D341Med (cell line): ENCODE results near the gene GDF10.

ENCODE experiments used
- DNase-seq: peaks from one replicate; pipeline ENCODE4 v3.0.0; 2012; ENCODE audit warnings: low spot score

Gene GDF10

DNA sequence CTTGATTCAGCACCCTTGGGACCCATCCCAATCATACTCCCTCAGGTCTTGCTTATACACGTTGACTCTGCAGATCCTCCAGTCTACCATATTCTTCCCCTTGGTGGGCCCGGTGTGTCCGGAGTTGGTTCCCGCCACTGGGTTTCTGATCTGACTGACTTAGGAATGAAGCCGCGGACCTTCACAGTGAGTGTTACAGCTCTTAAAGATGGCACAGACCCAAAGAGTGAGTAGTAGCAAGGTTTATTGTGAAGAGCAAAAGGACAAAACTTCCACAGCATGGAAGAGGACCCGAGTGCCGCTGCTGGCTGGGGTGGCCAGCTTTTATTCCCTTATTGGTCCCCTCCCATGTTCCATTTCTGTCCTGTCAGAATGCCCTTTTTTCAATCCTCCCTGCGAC lies 5.9 kb upstream of the GDF10 start:
- DNase-seq, result no peak

DNA sequence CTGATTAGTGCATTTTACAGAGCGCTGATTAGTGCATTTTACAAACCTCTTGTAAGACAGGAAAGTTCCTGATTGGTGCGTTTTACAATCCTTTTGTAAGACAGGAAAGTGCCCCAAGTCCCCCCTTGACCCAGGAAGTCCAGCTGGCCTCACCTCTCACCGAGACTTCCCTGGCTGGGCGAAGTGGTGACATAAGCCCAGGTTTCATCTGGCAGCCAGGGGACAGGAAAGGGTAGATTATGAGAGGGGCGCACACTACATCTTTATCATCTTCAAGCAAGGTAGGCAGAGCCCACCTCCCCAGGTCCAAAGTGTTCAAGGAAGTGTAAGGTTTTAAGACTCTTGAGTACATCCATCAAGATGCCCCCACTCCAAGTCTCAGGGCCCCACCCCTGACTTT lies 5.5 kb upstream of the GDF10 start:
- DNase-seq, result no peak

DNA sequence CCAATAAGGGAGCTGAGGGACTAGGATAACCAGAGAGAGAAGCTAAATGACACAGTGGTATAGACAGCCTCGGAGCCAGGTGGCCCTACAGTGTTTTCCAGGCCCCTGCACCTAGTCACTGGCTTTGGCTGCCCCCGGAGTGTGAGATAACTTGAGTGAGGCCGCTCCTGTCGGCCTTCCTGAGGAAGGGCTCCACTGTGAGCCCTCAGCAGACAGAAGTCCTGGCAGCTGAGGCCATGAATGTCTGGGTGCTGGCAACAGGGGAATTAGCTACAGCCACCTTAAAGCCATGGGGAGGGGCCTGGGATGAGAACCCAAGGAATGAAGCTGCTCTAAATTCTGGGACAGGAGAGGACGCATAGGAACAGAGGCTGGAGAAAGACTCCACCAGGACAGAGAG lies 4.6 kb upstream of the GDF10 start:
- no peak for DNase-seq

DNA sequence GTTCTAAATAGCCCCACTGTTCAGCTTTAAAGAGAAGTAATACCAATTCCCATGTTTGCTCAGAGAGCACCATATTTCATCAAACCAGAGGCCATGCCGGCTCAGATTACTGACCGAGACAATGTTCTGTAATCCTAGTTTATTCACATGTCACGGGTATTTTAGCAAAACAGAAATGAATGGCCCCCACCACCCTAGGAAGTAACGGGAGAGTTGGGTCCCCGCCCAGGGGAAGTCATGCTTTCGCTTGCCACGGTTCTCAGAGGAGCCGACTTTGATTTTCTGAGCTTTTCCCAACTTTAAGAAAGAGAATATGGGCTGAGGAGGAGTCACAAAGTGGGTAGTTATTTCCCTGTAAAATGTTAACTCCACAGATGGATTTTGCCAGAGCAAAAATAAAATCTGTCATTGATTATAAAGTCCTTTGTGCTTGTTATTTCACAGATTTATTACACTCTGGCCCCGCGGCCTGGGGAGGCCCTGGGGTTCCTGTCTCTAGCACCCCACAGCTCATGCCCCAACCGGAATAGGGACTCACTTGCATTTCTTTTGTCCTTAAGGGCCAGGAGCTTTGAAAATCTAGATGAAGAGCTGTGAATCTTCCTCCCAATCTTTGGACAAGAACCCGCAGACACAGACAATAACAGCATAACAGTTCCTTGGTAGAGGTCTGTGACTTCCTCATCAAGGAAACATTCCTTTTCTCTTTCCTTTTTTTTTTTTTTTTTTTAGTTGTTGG lies 3.7 kb upstream of the GDF10 start:
- no peak for DNase-seq

DNA sequence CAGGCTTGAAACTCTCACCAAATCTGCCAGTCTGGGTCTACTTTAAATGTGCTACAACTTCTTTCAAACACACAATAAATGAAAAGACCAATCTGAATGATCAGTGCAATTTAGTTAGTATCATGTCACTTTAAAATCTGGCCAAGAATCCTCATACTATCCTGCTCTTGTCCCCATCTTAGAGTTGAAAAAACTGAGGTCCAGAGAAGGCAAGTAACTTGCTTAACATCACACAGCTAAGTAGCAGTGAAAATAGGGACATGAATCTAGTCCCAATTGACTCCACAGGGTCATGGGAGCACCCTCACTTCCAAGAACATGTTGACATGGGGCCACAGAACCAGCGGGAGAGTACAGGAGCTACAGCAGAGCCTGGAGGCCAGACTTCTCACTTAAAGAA lies 3.1 kb upstream of the GDF10 start:
- DNase-seq, result no peak

DNA sequence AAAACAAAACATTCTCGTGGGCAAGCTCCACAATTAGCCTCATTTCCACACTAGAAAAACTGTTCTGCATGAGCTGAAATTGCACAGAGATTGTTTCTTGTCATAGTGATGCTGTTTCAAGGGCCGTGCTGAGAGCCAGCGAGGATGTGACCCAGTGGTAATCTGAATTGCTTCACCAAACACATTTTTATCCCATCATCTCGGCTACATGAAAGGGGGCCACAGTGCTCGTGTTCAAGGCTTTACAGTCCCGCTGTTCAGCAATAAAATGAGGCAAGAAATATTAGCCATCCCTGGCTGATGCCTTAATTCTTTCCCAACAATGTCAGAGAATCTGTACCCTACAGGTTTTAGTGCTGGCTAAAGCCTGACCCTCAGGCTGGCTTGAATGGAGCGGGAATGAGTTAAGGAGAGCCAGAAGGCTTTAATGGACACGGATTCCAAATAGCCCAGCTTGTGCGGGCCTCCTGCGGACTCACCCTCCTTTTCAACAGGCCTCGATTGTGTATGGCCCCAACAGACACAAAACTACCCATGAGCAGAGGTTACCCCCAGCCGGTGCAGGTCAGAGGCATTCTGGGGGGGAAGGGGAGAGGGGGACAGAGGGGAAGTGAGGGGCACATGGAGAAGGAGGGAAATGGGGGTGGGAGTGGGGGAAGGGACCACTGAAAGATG lies 2.0 kb upstream of the GDF10 start:
- no peak for DNase-seq

DNA sequence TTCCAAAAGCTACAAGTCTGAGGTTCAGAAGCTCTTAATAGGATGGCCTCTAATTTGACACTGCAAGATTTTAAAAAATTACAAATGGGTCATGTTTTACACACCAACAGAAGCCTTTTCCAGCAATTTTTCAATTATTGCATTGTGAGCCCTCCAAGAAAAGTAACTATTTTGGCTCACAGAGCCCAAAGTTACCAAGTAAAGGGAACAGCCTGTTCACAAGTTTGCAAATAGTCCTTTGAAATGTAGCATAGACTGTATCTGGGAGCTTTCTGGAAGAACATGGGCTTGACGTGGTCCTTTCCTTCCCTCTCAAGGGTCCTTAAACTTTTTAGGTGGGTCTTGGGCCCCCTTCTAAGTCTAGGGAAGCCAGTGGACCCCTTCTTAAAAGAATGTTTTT lies 1.3 kb upstream of the GDF10 start:
- no peak for DNase-seq

DNA sequence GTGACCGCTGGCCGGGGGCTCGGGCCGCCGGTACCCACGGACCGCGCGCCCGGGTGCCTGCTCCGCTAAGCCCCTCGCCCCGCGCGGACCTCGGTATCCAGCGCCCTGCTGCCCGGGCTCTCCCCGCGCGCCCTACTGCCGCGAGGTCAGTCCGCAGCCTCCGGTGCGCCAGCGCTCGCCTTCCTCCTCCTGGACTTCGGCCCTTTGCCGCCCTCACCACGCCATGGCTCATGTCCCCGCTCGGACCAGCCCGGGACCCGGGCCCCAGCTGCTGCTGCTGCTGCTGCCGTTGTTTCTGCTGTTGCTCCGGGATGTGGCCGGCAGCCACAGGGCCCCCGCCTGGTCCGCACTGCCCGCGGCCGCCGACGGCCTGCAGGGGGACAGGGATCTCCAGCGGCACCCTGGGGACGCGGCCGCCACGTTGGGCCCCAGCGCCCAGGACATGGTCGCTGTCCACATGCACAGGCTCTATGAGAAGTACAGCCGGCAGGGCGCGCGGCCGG lies 483 bp downstream of the GDF10 start:
- DNase-seq, result no peak

DNA sequence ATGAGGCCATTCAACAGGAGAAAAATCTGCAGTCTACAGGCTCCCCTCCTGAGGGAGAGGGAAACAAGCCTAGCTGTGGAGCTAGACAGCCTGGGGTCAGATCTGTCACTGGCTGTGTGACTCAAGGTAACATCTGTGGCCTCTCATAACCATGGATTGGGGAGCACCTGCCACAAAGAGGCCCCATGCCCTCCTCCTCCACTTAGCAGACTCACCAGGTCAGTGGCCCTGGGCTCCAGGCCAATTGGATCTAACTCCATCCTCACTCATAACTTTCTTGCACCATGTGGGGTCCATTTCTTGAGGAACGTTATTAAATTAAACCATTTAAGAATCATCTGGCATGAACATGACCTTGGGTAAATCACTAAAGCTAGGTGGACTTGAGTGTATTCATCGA lies 1.8 kb downstream of the GDF10 start:
- no peak for DNase-seq

DNA sequence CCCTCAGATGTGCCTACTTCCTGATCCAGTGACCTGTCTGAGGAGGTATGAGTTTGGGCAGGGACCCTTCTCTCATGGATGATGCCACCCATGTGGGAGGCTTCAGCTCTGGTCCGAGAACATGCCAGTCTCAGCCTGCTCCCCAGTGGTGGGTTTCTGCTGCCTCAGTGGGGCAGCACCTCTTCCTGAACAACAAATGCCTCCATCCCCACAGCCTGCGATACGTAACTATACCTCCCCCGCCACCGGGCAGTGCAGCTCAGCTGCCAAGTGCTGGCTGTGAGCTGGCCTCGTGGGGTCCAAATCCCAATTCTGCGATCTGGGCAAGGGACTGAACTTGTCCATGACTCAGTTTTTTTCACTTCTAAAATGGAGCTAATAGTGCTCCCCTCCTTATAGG lies 3.1 kb downstream of the GDF10 start:
- DNase-seq, result no peak

DNA sequence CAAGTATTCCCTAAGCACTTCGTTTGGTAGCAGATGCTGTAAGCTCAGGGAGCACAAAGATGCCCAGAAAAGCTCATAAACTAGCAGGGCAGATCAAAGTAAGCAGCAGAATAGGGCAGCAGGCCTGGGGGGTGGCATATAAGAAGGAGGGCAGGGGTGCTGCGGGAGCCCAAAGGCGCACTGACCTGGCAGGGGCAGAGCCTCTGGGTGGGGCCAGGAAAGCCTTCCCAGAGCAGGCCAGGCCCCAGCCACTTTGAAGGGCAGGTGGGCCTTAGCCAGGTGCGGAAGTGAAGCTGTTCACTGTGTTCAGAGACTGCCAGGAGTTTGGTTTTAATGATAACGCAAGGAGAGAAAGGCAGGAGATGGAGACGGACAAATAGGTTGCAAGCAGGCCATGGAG lies 3.9 kb downstream of the GDF10 start:
- DNase-seq, result no peak

DNA sequence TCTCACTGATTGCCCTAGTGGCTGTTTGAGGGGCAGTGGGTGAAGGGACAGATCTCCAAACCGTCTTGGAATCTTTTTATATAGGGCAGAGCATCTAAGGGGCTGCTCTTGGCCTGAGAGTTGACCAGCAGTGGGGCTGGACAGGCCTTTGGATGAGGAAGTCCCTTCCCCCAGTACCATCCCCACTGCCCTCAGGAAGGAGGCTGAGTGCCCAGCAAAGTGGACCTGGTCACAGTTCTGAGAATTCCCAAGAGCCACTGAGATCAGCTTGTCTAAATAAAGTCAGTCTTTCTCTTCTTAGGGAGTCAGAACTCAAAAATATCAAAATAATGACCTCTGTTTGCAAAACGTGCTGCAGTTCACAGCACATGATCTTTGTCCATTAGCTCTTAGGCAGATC lies 5.6 kb downstream of the GDF10 start:
- DNase-seq, result no peak

DNA sequence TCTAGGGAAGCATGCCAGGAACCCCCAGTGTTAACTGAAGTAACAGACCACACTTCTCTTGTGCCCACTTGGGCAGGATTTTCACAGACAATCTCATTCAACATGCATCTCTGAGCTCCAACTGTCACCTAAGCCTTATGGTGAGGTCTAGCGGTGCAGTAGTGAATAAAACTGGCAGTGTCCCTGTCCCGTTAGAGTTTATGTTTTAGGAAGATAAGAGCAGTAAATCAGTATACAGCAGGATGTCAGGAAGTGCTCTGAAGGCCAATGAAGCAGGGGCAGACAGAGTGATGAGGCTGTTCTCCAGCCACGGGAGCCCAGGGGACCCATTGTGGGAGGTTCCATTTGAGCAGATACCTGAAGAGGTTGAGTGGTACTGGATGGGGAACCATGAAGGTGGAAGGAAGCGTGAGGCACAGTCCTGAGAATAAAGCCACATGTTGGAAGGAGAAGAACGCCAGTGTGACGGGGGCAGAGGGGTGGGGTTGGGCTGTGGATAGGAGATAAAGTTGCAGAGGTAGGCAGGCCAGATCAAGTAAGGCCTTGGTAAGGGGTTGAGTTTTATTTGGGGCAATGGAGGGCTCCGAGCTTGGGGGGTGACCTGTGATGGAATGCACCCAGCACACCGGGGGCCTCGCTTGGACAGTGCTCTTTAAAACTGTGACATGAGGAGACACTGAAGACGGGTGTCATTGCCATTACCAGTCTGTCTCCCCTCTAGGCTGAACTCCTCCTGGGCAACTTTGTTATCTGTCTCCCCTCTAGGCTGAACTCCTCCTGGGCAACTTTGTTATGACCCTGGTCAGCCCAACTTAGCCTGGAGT lies 6.6 kb downstream of the GDF10 start:
- no peak for DNase-seq

DNA sequence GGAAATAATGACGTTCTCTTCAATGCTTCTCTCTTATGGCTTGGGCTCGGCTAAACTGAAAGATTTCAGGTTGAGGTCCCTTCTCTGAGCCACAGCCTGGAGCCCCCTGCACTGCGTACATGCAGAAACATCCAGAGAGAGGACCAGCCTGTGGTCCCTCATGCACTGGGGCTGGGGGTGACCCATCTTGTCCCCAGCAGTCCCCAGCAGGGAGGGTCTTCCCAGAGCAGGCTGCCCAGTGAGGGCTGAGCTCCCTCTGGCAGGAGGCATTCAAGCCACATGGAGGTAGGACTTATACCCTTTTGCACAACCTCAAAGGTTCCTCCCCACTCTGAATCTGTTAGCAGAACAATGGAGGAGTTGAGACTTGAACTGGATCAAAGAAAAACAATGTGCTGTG lies 7.4 kb downstream of the GDF10 start:
- DNase-seq, result no peak

DNA sequence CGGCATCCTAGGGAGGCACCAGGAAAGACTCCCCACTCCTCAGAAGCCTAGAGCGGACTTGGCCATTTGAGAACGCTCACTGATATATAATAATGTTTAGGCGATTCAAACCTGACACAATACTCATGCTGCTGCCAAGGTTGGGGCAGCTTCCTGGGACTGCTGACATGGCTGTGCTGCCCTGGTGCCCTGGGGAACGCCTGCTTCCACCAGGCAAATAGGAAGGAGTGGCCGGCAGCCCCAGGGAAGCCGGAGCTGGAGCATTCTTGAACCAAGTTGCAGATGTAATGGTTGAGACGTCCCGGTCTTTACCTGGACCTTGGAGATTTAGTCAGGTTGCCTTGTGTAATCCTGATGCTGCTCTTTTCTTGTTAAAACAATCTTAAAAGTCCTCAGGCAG lies 8.8 kb downstream of the GDF10 start:
- no peak for DNase-seq

DNA sequence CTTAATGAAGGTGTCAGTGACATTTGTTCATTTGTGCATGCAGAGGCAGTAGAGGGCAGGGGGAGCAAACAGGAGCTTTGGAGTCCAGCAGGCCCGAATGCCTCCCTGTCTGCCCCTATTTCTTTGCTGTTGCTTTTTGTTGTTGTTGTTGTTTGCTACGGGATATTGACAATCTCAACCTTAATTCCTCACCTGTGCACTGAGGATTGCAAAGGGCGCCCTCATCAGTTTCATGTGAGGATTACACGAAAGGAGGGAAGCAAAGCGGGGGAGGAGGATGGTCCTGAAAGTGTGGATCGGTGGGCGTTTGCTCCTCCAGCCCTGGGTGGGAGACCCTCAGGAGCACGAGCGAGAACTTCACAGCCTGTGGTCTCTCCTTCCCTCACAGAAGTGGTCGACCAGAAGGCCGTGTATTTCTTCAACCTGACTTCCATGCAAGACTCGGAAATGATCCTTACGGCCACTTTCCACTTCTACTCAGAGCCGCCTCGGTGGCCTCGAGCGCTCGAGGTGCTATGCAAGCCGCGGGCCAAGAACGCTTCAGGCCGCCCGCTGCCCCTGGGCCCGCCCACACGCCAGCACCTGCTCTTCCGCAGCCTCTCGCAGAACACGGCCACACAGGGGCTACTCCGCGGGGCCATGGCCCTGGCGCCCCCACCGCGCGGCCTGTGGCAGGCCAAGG lies 9.6 kb downstream of the GDF10 start:
- DNase-seq, result no peak

DNA sequence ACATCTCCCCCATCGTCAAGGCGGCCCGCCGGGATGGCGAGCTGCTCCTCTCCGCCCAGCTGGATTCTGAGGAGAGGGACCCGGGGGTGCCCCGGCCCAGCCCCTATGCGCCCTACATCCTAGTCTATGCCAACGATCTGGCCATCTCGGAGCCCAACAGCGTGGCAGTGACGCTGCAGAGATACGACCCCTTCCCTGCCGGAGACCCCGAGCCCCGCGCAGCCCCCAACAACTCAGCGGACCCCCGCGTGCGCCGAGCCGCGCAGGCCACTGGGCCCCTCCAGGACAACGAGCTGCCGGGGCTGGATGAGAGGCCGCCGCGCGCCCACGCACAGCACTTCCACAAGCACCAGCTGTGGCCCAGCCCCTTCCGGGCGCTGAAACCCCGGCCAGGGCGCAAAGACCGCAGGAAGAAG lies 10.1 kb downstream of the GDF10 start:
- no peak for DNase-seq

DNA sequence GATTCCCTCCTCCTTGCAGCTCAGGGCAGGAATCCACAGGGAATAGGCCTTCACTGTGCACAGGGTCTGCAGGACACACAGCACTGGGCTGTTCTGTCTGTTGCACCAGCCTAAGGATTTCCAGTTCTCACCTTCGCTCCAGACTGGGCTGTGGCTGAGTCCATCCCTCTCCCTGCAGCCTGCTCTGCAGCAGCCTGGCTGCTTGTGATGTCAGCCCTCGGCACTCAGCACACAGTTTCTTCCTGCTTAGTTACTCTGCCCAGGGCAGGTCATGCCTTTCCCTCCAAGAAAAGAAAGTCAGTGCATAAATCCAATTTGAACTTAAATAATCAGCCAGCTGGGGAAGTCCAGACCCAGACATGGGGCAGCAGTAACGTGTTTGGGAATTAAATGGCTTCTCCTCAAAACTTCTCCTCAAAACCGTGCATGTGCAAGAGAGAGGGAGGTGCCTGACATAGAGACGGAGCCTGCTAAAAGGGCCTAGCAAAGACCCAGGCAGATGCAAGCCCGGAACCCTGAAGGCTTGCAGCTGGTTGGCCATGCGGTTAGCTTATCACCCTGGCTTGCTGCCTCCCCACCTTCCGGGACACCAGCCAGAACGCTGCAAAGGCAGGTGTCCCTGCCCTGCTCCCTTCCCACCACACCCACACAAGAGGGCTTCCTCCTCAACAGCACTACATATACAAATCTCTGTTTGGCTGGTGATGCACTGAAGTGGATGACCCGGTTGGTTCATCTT lies 11.4 kb downstream of the GDF10 start:
- no peak for DNase-seq

DNA sequence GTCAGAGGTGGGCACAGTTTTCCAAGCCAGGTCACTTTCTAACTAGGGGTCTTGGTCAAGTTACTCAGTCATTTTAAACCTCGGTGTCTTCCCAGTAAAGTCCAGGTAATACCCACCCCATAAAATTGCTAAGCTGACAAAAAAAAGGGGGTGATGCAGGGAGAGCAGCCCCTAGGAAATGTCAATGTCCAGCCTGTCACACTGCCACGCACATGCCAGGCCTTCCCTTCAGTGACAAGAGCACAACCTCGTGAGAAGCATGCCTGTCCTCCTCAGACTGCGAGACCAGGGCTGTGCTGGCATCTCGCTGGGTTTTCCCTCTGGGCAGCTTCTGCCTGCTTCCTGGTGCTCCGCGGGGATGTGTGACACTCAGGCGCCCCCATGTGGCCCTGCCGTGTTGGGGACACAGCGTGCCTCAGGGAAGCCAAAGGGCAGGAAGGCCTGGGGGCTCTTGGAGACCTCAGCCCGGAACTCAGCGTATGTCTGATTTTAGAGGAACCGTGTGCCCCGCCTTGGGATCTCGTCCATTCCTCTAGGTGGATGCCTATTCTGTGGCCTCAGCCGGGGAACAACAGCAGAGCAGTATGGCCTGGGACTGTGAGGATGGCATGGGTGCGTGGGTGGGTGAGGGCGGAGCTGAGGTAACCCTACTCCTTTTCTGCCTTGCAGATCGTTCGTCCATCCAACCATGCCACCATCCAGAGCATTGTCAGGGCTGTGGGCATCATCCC lies 12.1 kb downstream of the GDF10 start:
- DNase-seq, result peak; percentile 90

DNA sequence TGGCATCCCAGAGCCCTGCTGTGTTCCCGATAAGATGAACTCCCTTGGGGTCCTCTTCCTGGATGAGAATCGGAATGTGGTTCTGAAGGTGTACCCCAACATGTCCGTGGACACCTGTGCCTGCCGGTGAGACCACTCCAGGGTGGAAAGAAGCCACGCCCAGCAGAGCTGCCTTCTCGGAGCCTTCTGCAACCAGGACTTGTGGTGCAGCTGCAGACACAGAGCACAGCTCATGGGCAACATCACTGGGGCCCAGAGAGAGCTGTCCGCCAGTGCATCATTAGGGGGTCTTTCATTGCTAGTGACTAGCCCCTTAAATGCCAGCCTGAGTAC lies 12.6 kb downstream of the GDF10 start:
- DNase-seq, result no peak

DNA sequence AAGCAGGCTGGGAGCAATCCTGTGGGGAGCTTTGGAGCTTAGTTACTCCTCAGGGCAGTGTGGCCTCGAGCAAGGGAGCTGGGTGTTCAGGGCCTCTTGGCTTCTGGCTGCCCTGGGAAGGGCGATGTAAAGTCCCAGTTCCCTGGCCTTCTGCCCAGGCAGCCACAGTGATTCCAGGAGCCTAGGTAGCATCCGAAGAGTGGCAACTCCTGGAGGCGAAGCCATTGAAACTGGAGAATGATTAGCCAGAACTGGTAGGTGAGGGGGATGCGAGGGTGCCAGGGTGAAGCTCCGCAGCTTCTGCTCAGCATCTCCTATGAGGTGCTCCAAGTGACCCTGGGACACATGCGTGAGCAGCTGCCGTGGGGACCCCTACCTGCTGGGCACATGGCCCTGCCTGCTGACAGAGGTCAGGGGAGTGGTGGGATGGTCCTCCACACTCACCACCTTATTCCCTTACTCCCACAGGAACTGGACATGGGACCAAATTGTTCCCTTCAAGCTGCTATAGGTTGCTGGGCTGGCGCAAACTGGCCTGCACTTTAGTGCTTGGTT lies 14.5 kb downstream of the GDF10 start:
- DNase-seq, result no peak
